Mucosa of stomach (tissue), 1 donor: ENCODE measurements around the gene B4GALT3.

Source experiments
- H3K27me3 ChIP-seq: one replicate; pipeline ENCODE4 v1.7.0; 2013; ENCODE audit warnings: mild to moderate bottlenecking, low read length; ENCODE audit not compliant: control insufficient read depth, insufficient read depth
- H3K36me3 ChIP-seq: one replicate; pipeline ENCODE4 v1.7.0; 2013; ENCODE audit warnings: low read length; ENCODE audit not compliant: control insufficient read depth, insufficient read depth
- H3K4me1 ChIP-seq: one replicate; pipeline ENCODE4 v1.7.0; 2013; ENCODE audit warnings: mild to moderate bottlenecking, low read length; ENCODE audit not compliant: control insufficient read depth, insufficient read depth
- H3K4me3 ChIP-seq: one replicate; pipeline ENCODE4 v1.7.0; 2013; ENCODE audit warnings: low read length
- H3K9ac ChIP-seq: one replicate; pipeline ENCODE4 v1.7.0; 2013; ENCODE audit warnings: mild to moderate bottlenecking, low read length, moderate library complexity
- H3K9me3 ChIP-seq: one replicate; pipeline ENCODE4 v1.7.0; 2013; ENCODE audit warnings: mild to moderate bottlenecking, low read length, moderate library complexity; ENCODE audit not compliant: control insufficient read depth
- donor health status: Pancreatic carcinoma.

The B4GALT3 gene

DNA sequence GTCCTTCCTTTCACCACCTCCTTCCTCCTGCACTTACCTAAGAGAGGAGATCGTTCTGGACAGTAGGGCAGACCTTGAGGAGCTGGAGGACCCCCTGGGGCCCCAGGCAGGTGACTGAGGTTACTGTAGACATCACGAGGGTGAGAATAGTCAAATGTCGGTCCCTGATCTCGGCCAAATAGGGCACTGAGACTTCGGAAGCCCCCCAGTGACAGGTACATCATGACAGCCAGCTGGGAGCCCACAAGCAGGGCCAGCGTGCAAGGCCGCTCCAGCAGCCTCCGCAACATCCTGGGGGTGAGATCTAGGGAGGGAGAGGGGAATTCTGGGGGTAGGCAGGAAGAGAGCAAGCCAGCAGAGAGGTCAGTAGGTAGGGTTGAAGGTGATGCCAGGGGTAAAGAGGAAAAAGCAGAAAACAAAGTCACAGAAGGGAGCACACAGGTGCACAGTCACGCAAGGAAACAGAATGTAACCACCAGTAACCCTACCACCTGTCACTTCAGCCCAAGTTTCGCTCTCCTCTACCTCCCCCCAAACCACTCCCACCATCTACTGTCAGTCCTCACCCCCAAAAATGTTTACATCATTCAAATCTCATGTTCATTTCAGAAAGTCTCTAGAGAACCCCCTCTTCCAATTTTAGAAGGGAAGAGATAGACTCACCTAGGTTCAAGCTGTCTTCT lies 1.4 kb downstream of the B4GALT3 start:
- H3K4me3 ChIP-seq = no peak overlapping the region
- peak overlapping the region; percentile 85 for H3K9ac ChIP-seq
- H3K4me1 ChIP-seq = peaks cover 12% of the 10 kb centered on the region
- peaks cover 4% of the 10 kb centered on the region for H3K36me3 ChIP-seq
- no peaks in the 10 kb centered on the region for H3K27me3 ChIP-seq
- no peaks in the 10 kb centered on the region for H3K9me3 ChIP-seq

DNA sequence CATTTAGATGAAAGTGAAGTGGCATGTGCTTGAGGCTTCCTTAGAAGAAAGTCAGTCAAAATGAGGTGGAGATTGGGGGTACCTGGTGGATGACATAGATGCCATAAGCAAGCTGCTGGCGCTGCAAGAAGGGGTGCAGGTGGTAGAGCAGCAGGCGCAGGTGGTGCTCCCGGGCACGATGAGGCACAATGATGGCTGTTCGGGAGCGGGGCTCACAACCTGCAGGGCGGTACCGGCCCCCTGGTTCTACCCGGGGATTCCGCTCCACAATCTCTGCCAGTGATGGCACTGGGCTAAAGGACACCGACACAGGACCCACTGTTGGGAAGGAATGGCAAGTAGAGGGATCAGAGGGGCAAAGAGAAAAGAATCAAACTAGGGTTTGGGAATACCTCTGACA lies 2.4 kb downstream of the B4GALT3 start:
- Histone ChIP-seq H3K4me1 (peaks cover 12% of the 10 kb centered on the region), H3K36me3 (peaks cover 11% of the 10 kb centered on the region), H3K27me3 (no peaks in the 10 kb centered on the region), H3K9me3 (no peaks in the 10 kb centered on the region), H3K9ac (no peak overlapping the region), H3K4me3 (no peak overlapping the region)

DNA sequence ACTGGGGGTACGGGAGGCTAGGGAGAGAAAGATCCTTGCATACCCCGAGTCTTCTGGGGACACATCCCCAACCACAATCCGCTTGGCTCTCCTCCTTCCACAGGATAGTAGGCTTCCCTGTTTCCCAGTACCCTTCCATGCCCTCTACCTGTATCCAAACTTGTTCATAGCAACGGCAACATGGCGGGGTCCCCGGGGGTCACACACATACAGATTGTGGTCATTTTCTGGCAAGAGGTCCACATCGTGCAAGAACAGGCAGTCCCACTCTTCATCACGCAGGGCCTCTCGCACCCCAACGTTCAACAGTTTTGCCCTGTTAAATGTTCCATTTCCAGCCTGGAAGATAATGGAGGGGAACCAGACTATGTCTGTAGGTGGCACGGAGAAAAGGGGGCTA lies 3.6 kb downstream of the B4GALT3 start:
- H3K27me3 ChIP-seq = no peaks in the 10 kb centered on the region
- H3K36me3 ChIP-seq = peaks cover 11% of the 10 kb centered on the region
- no peak overlapping the region for H3K4me3 ChIP-seq
- peaks cover 12% of the 10 kb centered on the region for H3K4me1 ChIP-seq
- no peak overlapping the region for H3K9ac ChIP-seq
- H3K9me3 ChIP-seq = no peaks in the 10 kb centered on the region

DNA sequence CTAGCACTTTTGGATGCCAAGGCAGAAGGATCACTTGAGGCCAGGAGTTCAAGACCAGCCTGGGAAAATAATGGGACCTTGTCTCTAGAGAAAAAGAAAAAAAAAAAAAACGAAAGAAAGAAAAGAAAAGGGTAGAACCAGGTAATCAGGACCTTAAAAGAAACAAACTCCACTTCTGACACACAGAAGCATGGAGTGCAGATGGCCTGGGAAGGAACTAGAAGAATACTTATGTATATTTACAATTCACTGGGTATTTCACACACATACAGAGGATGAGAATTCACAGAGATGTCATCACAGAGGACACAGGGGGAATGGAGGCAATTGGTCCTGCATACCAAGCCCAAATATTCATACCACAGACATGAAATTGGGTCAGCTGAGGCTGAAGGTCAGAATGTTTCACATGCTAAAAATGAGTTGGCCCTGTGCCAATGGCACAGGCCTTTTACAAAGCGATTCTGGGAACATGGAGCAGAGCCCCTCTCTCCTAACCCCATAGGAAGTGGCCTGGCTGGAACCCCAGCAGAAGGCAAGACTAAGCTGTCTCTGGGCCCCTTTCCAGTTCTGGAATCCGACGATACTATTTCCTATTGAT lies 4.4 kb downstream of the B4GALT3 start:
- no peak overlapping the region for H3K9ac ChIP-seq
- H3K36me3 ChIP-seq = peaks cover 11% of the 10 kb centered on the region
- peaks cover 7% of the 10 kb centered on the region for H3K4me1 ChIP-seq
- no peaks in the 10 kb centered on the region for H3K9me3 ChIP-seq
- no peaks in the 10 kb centered on the region for H3K27me3 ChIP-seq
- no peak overlapping the region for H3K4me3 ChIP-seq

DNA sequence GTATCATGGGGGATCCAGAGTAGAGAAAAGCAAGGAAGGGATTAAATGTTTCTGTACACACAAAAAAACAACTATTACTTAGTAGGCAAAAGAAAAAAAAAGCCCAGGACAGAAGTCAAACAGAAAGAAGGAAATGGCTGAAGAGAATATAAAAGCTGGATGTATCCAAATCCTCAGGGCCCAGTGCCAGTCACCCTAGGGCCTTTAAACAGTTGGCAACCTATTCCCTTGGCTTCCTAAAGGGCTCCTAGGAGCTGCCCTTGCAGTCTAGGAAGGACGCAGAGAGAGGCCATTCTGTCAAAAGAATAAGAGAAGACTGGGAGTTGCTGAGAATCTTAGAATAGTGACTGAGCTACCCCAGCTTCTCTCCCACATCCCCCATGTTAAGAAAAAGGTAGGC lies 5.0 kb downstream of the B4GALT3 start:
- H3K4me1 ChIP-seq = peaks cover 7% of the 10 kb centered on the region
- peaks cover 11% of the 10 kb centered on the region for H3K36me3 ChIP-seq
- no peaks in the 10 kb centered on the region for H3K9me3 ChIP-seq
- H3K4me3 ChIP-seq = no peak overlapping the region
- no peak overlapping the region for H3K9ac ChIP-seq
- H3K27me3 ChIP-seq = no peaks in the 10 kb centered on the region

DNA sequence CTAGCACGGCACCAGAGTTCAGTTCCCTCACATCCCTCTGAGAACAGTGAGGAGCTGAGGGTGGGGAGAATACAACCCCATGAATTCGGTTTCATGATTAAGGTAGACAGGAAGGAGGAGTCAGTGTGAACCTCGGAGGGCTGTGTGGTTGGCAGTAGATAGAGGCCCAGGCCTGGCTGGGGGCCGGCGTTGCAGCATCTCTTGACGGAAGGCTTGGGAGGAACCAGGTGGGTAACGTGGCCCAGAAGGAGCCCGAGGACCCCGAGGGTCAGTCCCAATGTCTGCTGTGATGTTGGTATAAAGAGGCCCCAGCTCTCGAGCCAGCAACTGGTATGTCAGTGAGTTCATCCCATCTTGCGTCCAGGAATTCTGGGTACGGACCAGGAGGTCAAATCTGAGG lies 5.6 kb downstream of the B4GALT3 start:
- no peaks in the 10 kb centered on the region for H3K27me3 ChIP-seq
- no peak overlapping the region for H3K4me3 ChIP-seq
- H3K4me1 ChIP-seq = peaks cover 13% of the 10 kb centered on the region
- H3K9me3 ChIP-seq = no peaks in the 10 kb centered on the region
- peaks cover 11% of the 10 kb centered on the region for H3K36me3 ChIP-seq
- no peak overlapping the region for H3K9ac ChIP-seq

DNA sequence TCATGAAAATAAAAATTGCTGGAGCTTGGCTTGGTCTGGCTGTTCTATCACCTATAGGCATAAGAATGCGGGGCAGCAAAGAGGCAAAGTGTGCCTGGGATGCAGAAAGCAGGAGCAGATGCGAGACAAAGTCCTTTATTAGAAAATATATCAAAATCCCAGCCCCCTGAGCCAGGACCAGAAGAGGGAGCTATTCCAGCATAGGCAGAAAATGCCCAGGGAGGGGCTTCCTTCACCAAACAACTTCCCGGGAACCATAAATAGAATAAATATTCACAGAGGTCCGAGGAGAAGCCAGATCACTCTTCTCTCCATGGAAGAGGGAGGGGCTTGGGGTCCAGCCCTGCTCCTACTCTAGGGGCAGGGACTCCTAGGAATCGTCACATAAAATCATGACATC lies 6.1 kb downstream of the B4GALT3 start:
- Histone ChIP-seq H3K9me3 (no peaks in the 10 kb centered on the region), H3K27me3 (no peaks in the 10 kb centered on the region), H3K4me1 (peaks cover 9% of the 10 kb centered on the region), H3K4me3 (no peak overlapping the region), H3K9ac (no peak overlapping the region), H3K36me3 (peaks cover 11% of the 10 kb centered on the region)

DNA sequence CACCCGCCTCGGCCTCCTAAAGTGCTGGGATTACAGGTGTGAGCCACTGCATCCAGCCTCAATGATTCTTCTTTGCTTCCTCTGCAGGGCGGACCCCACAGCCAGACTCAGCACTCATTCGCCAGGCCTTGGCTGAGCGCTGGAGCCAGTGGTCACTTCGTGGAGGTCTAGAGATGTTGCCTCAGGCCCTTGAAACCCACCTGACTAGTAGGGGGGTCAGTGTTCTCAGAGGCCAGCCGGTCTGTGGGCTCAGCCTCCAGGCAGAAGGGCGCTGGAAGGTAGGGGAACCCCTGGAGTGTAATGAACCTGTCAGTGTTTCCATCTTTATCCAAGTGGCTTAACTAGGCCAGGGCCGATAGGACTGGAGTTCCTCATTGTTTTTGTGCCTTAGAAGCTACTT lies 8.4 kb downstream of the B4GALT3 start:
- no peak overlapping the region for H3K9ac ChIP-seq
- H3K36me3 ChIP-seq = peaks cover 11% of the 10 kb centered on the region
- no peaks in the 10 kb centered on the region for H3K9me3 ChIP-seq
- H3K4me1 ChIP-seq = peaks cover 17% of the 10 kb centered on the region
- no peak overlapping the region for H3K4me3 ChIP-seq
- H3K27me3 ChIP-seq = no peaks in the 10 kb centered on the region

DNA sequence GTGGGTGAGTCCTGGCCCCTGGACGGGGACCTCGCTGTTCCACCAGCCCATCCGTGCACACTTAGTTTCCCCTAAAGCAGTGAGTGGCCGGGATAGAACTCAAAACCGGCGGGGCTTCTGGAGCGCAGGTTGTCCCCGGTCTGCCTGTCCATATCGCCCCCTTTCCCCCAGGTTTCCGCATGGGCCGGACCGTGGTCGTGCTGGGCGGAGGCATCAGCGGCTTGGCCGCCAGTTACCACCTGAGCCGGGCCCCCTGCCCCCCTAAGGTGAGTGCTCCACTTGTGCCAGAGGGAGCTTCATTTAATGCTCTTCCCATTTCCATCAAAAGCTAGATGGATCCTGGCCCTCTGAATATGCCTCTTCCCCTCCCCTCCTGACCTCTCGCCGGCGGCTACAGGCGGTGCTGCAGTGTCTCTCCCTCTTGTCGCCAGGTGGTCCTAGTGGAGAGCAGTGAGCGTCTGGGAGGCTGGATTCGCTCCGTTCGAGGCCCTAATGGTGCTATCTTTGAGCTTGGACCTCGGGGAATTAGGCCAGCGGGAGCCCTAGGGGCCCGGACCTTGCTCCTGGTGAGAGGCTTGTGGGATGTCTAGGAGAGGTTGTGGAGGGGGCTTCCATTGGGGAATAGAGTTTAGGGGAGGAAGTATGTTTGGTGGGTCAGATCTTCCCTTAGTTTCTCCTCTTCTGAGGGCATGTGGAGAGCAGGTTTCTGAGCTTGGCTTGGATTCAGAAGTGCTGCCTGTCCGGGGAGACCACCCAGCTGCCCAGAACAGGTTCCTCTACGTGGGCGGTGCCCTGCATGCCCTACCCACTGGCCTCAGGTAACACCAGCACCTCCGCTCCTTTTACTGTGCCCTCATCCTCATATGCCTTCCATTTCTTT lies 10.4 kb downstream of the B4GALT3 start:
- H3K9me3 ChIP-seq = no peaks in the 10 kb centered on the region
- H3K4me1 ChIP-seq = peaks cover 17% of the 10 kb centered on the region
- peak overlapping the region; percentile 73 for H3K9ac ChIP-seq
- H3K4me3 ChIP-seq = peak overlapping the region; percentile 42
- peaks cover 7% of the 10 kb centered on the region for H3K36me3 ChIP-seq
- H3K27me3 ChIP-seq = no peaks in the 10 kb centered on the region

DNA sequence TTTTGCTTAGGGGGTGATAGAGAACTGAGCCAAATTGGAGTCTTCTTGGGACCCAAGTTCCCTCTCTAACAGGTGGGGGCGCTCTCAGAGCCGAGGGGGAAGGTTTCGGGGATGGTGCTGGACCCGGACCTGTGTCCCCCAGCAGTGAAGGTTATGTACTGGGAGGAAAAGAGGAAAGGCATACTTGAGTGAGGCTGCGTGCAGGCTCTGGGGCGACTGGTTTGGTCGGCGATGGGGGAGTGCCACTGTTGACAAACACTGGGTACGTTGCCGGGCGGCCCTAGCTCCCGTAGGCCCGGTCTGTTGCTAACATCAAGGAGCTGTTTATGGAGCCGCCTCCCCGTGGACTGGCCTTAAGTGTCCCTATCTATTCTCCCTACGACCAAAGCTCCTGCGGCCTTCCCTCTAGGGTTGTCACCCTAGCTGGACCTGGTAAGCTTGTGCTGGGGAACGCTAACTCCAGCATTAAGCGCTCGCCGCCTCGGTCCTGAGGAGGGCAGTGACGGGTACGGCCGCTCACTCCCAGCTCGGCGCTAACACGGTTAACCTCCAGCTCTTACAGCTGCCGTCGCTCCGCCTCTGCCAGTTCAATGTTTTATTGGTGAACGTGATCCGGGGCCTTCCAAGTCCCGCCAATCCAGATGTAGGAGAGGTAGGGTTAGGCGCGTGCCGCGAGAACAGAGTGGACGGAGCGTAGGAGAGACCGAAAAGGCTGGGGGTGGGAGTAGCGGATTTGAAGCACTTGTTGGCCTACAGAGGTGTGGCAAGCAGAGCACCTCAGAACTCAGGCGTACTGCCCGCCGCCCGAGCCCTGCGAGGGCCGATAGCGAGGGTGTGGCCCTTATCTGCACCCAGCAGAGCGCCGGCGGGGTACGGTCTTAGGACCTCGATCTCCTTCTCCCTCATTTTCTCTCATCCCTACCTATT lies 11.3 kb downstream of the B4GALT3 start, which contains the start of gene PPOX:
Gene PPOX, plus strand, starts transcription at position 685 of the 927 bp plus-strand sequence. CDS start 422 bp downstream, outside the sequence.
- peak within 1 kb of the TSS; percentile 81 for H3K9ac ChIP-seq
- H3K27me3 ChIP-seq = no peaks in the 10 kb centered on the region
- peaks cover 20% of the 10 kb centered on the region for H3K4me1 ChIP-seq
- no peaks in the 10 kb centered on the region for H3K9me3 ChIP-seq
- H3K36me3 ChIP-seq = peaks cover 7% of the 10 kb centered on the region
- H3K4me3 ChIP-seq = peak within 1 kb of the TSS; percentile 43

DNA sequence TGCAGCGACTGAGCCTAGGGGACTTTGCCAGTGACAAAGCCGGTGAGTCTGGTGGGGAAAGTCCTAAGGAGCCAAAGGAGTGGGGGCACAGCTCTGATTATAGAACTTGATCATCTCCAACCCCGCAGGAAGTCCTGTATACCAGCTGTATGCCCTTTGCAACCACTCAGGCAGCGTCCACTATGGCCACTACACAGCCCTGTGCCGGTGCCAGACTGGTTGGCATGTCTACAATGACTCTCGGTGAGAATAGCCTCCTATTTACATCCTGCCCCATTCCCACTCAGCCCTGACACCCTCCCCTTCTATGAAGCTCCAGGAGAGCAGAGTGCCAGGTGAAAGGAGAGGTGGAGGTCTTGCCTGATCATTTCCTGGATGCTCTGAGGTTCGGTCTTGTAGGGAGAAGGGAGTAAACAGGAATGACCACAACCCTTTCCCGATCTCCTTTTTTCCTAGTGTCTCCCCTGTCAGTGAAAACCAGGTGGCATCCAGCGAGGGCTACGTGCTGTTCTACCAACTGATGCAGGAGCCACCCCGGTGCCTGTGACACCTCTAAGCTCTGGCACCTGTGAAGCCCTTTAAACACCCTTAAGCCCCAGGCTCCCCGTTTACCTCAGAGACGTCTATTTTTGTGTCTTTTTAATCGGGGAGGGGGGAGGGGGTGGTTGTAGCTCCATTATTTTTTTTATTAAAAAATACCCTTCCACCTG lies 12.3 kb downstream of the B4GALT3 start:
- H3K27me3 ChIP-seq = no peaks in the 10 kb centered on the region
- H3K4me1 ChIP-seq = peaks cover 30% of the 10 kb centered on the region
- peak overlapping the region; percentile 43 for H3K4me3 ChIP-seq
- H3K9me3 ChIP-seq = no peaks in the 10 kb centered on the region
- no peaks in the 10 kb centered on the region for H3K36me3 ChIP-seq
- peak overlapping the region; percentile 81 for H3K9ac ChIP-seq
